ENCODE results near the gene ZNF770. TPM values are rescaled to one million over a fixed set of nuclear protein-coding genes. Genes with fewer than 3 reads are reported as not detected.

ZNF770 gene
- total and polyA plus RNA-seq, 9 of the 15 experiments (the other 6 are each of a cell fraction or from before 2014, with no cell fraction given), result 3.4 to 50.8 (median 40.3) TPM

DNA sequence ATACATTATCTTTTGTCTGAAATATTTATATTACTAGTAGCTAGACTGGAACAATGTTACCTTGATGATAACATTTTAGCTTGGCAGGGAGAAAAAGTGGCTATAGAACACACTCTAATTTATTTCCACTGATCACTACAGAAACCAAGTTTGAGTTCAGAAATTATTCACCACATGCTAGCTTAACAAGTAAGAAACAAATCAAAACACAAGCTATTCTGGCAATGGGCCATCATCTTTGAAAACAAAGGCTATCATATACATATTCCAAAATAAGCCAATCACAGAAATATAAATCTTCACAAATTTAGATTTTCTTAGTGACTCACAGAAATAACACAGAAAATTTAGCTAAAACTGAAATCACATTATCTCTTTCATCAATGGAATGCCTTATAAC, 35.6 kb downstream of the ZNF770 start:
- ATAC-seq (no peak), FAIRE-seq (no peak), DNase-seq (ENCODE audit: extremely low read depth in 1 of 4, low spot score in 3 of 4) (no peak)
- POLR2A ChIA-PET, result interaction anchor here (1.5 kb wide), 1 partner anchor 15 kb away, joined by 3 read pairs; no protein-coding TSS in a partner anchor
- Histone ChIP-seq H3K36me3 (ENCODE audit: control insufficient read depth, insufficient read depth, low read length) (peaks cover 58% of the 10 kb centered on the region), H3K27me3 (ENCODE audit: control insufficient read depth in 2 of 2, insufficient read depth in 2 of 2, low read length in 2 of 2) (no peaks in the 10 kb centered on the region), H3K9ac (ENCODE audit: insufficient read depth in 1 of 2, low read depth in 2 of 2, low read length in 2 of 2) (no peak overlapping the region), H3K9me3 (replicated peaks; ENCODE audit: control insufficient read depth, insufficient read depth, low read depth, low read length) (no peaks in the 10 kb centered on the region), H3K79me2 (ENCODE audit: control insufficient read depth, insufficient read depth, low read length) (no peaks in the 10 kb centered on the region; the same call in none of the 3 replicates), H3K4me3 (no peak overlapping the region), H3K4me1 (replicated peaks in 1 of 2; ENCODE audit: control insufficient read depth in 2 of 2, insufficient read depth in 2 of 2, low read length in 2 of 2) (no peaks in the 10 kb centered on the region), H3K9me1 (ENCODE audit: control insufficient read depth, insufficient read depth, low read length) (no peaks in the 10 kb centered on the region), H2AFZ (ENCODE audit: low read depth, low read length) (no peak overlapping the region), H3K27ac (ENCODE audit: extremely low read depth, low read depth, low read length) (no peak overlapping the region), H3K4me2 (ENCODE audit: insufficient read depth, low read length) (no peak overlapping the region), H4K20me1 (replicated peaks; ENCODE audit: control insufficient read depth, insufficient read depth, low read length) (no peaks in the 10 kb centered on the region)
- in situ Hi-C loops (cut with MboI) (no loop called here), intact Hi-C loops (cut with micrococcal nuclease) (no loop called here)
- BruUV-seq (replicated peaks), result no TSS peak
- CTCF ChIA-PET (ENCODE audit: low intra/inter-chr PET ratio), result no interaction called here
- no peak for TF ChIP-seq HNRNPL (IDR thresholded peaks at IDR 0.05; ENCODE audit: low read depth, low read length)
- TF ChIP-seq SMC3 (conservative IDR thresholded peaks at IDR 0.05; ENCODE audit: insufficient read depth, low read depth, low read length), result no peak
- no peak for TF ChIP-seq ZNF707 (CRISPR knock-in tag; conservative IDR thresholded peaks at IDR 0.05)
- no peak for TF ChIP-seq CAMTA2 (CRISPR knock-in tag; conservative IDR thresholded peaks at IDR 0.05)
- no peak for TF ChIP-seq MYBL2 (IDR thresholded peaks at IDR 0.05; ENCODE audit: low read depth)
- TF ChIP-seq MYBL2 (CRISPR knock-in tag; IDR thresholded peaks at IDR 0.05; ENCODE audit: borderline replicate concordance), result no peak
- no peak for TF ChIP-seq CSDE1 (IDR thresholded peaks at IDR 0.05)
- no peak for TF ChIP-seq SIRT6 (IDR thresholded peaks at IDR 0.05; ENCODE audit: low read depth, low read length)
- TF ChIP-seq, protein P1, sequence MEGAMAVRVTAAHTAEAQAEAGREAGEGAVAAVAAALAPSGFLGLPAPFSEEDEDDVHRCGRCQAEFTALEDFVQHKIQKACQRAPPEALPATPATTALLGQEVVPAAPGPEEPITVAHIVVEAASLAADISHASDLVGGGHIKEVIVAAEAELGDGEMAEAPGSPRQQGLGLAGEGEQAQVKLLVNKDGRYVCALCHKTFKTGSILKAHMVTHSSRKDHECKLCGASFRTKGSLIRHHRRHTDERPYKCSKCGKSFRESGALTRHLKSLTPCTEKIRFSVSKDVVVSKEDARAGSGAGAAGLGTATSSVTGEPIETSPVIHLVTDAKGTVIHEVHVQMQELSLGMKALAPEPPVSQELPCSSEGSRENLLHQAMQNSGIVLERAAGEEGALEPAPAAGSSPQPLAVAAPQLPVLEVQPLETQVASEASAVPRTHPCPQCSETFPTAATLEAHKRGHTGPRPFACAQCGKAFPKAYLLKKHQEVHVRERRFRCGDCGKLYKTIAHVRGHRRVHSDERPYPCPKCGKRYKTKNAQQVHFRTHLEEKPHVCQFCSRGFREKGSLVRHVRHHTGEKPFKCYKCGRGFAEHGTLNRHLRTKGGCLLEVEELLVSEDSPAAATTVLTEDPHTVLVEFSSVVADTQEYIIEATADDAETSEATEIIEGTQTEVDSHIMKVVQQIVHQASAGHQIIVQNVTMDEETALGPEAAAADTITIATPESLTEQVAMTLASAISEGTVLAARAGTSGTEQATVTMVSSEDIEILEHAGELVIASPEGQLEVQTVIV (CRISPR knock-in tag; IDR thresholded peaks at IDR 0.05; ENCODE audit: borderline replicate concordance), result no peak

Data from K562 (cell line).